ENCODE results near the gene C1QL3.

DNA sequence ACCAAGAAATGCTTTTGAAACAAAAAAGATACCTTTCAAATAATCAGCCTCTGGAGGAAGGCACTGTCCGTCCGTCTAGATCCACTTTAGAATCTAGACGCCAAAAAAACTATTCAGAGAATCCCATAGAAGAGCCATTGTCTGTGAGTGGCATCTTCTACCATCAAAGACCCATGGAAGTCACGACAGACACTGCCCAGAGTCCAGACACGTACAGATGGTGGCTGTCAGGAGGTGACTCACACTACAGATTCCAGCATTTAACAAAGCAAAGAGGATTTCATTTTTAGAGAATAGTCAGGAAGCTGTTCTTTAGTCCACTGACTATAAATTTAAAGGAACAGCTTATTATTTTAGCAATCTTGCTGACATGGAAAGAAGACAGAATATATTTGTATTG is 11.7 kb downstream of the C1QL3 start:
- TF ChIP-seq, protein P1, sequence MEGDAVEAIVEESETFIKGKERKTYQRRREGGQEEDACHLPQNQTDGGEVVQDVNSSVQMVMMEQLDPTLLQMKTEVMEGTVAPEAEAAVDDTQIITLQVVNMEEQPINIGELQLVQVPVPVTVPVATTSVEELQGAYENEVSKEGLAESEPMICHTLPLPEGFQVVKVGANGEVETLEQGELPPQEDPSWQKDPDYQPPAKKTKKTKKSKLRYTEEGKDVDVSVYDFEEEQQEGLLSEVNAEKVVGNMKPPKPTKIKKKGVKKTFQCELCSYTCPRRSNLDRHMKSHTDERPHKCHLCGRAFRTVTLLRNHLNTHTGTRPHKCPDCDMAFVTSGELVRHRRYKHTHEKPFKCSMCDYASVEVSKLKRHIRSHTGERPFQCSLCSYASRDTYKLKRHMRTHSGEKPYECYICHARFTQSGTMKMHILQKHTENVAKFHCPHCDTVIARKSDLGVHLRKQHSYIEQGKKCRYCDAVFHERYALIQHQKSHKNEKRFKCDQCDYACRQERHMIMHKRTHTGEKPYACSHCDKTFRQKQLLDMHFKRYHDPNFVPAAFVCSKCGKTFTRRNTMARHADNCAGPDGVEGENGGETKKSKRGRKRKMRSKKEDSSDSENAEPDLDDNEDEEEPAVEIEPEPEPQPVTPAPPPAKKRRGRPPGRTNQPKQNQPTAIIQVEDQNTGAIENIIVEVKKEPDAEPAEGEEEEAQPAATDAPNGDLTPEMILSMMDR (IDR thresholded peaks at IDR 0.05; ENCODE audit: insufficient read depth, low read depth, low read length) = no peak
- no peak for TF ChIP-seq EZH2 (IDR thresholded peaks at IDR 0.05; ENCODE audit: insufficient read depth, low read length)
